ENCODE data around the gene CCDC134.

CCDC134 gene

DNA sequence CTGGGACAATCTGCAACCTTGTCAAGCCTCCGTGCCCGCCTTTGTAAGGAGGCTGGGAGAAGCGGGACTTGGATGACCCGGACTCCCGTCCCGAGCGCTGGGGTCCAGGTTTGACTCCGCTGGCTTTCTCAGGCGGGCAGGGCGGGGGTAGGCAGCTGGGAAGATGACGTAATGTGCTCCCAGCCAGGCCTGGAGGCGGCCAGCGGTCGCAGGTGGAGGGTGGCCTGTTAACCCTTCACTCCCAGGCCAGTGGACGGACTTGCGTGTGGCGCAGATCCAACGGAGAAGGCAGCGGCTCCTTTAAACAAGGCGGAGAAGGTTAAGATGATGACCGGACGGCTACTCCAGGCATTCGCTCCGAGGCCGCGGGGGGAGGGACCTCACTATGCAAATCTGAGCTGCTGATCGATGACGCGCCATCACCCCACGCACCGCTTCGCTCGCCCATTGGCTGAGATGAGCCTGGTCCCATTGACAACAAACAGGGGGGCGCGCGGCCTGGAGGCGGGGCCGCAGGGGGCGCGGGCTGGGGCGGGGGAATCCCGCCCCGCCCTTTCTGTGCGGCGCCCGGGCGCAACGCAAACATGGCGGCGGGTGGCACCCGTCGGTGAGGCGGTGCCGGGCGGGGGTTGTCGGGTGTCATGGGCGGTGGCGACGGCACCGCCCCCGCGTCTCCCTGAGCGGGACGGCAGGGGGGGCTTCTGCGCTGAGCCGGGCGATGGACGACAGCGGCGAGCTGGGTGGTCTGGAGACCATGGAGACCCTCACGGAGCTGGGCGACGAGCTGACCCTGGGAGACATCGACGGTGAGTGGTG, 32.3 kb downstream of the CCDC134 start, which contains the start of gene SREBF2:
Gene SREBF2, plus strand, starts transcription at position 553 of the 816 bp plus-strand sequence. Its CDS starts 166 bp downstream, at position 719.
- TF ChIP-seq, protein P1, sequence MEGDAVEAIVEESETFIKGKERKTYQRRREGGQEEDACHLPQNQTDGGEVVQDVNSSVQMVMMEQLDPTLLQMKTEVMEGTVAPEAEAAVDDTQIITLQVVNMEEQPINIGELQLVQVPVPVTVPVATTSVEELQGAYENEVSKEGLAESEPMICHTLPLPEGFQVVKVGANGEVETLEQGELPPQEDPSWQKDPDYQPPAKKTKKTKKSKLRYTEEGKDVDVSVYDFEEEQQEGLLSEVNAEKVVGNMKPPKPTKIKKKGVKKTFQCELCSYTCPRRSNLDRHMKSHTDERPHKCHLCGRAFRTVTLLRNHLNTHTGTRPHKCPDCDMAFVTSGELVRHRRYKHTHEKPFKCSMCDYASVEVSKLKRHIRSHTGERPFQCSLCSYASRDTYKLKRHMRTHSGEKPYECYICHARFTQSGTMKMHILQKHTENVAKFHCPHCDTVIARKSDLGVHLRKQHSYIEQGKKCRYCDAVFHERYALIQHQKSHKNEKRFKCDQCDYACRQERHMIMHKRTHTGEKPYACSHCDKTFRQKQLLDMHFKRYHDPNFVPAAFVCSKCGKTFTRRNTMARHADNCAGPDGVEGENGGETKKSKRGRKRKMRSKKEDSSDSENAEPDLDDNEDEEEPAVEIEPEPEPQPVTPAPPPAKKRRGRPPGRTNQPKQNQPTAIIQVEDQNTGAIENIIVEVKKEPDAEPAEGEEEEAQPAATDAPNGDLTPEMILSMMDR (IDR thresholded peaks at IDR 0.05): no peak

DNA sequence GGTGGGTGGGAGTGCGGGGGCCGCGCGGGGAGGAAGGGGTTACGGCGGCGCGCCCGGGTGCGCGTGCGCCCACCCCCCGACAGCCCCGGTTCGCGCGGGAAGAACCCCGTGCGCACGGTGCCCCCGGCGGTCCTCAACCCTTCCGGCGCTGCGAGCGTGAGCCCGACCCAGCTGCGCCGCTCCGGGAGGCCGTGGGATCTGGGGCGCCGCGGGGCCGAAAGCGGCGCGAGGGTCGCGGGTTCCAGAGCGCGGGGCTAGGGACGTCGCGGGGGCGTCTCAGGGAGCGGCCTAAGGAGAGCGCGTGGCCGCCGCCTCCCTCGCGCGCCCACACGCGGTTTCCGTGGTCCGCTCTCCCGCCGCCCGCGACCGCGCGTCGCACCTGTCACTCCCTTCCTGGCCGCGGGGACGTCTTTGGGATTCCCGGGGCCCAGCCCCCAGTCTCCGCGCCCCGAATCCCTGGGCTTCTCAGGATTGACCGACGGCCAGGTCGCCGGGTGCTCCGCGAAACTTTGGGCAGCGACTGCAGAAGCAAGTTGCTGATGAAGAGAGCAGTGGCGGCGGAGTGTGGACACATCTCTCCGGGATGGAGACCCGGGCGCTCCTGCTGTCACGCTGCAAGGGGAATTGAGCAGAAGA, 33.0 kb downstream of the CCDC134 start:
- TF ChIP-seq, protein P1 (IDR thresholded peaks at IDR 0.05): no peak

DNA sequence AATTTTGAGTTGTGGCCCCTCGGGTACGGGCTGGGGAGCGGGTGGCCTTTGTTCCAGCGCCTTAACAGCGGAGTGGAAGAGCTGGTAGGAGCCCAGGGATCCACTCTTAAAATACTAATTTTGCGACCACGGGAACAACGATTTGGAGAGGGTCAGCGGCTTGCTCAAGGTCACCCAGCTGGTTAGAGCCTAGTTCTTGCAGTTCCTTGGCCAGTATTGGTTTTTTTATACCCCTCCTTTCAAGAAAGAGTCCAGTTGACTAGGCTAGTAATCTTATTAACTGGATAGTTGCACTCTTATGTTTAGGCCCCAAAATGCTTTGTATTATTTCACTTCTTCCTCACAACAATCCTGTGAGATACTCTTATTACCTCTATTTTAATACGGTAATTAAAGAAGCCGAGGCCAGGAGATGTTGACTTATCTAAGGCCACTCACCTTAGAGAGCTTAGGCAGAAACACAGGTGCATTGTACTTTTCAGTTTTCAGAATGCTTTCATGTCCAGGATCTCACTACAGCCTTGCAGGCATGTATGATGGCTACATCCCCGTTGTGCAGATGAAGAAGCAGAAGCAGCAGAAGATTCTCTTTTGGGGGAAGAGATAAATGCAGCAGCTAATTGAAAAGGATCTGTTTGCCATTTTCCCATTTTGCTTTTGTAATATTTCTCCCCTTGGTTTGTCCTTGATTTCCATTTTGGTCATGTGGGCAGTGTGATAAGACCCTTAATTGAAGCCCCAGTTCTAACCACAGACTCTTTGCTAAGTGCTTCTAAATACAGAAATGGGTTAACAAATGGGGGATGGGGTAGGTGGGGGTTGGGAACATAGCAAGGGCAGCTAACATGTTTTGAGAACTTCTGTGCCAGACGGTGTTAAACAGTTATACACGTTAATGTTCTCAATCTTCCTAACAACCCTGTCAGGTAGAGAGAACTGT, 33.8 kb downstream of the CCDC134 start:
- TF ChIP-seq, protein P1 (IDR thresholded peaks at IDR 0.05): no peak

DNA sequence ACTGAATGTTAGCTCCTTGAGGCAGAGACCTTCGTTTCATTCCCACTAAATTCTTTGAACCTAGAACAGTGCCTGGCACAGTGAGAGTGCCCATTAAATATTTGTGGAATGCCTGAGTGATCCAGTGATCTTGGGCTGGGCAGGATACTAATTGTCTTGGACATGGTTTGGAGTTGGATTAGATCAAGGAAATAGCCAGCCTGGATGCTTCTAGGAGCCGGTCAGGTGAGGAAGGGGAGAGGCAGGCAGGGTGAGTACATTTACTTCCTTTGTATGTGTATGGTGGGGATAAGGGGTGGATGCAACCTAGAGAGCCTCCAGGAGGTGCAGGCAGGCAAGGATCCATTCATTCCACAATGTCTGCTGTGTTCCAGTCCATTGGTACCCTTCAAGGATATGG, 36.1 kb downstream of the CCDC134 start:
- TF ChIP-seq, protein P1 (IDR thresholded peaks at IDR 0.05): no peak

DNA sequence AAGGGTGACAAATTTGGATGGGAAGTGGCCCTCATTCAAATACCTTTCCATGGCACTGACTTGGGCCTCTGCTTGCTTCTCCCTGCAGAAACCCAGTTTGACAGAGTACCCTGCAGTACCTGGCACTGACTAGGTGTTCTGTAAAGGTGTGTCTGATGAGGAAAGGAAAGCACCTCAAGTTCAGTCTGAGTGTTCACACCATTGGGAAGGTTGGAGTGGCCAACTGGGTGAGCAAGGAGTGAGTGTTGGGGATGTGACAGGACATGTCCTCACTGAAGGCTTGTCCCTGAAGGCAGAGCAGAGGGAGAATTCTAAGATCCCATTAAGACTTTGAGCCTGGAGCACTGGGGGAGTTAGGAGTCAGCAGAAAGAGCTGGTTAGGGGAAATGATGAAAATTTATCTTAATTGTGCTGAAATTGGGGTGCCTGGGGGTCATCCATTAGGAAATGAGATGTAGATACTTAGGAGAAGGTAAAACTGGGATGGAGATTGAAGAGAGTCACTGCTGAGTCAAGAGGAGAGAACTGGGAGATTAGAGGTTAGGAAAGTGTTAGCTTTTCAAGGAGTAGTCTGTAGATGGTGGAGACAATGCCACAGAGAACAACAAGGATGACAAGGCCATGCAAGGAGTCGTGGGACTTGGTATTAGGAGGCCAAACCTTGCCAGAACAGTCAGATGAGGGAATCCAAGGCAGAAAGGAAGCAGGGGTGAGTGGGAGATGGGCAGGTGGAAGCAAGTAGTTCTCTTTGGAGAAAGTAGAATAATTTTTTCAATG, 38.6 kb downstream of the CCDC134 start:
- TF ChIP-seq, protein P1 (IDR thresholded peaks at IDR 0.05): no peak

DNA sequence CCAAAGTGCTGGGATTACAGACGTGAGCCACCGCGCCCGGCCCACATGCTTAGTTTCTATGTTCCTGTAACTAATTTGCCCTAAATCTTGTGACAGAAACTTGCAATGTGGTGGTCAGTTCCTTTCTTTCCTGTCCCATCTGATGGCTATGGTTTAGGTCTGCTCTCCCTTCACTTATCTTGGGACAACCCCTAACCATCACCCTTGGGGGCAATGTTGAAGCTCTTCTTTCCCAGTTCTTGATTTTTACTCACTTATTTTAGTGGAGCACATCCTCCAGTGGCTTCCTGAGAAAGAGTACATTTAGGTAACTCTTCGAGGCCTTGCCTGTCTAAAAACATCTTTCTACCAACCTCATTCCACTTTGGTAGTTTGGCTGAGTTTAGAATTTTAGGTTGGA, 39.7 kb downstream of the CCDC134 start:
- TF ChIP-seq, protein P1 (IDR thresholded peaks at IDR 0.05): no peak
